Stimulated activated CD4-positive, alpha-beta T cell treated with anti-CD3 and anti-CD28 coated beads, TNF-alpha, amount 100 ng/mL, for 1 hour (primary cell): ENCODE data around the gene LRRC74B.
"Not testable (repeated sequence)": the region's sequence is repeated elsewhere in the genome, so short reads cannot be mapped to it uniquely, and the experiment has no call there.

Experiments
- DNase-seq, 3 donors: peaks; one replicate each; pipeline ENCODE4 v3.0.0-alpha.2; 2020; ENCODE audit warnings: low read depth in 3 of 3, low spot score in 1 of 3

Gene LRRC74B

DNA sequence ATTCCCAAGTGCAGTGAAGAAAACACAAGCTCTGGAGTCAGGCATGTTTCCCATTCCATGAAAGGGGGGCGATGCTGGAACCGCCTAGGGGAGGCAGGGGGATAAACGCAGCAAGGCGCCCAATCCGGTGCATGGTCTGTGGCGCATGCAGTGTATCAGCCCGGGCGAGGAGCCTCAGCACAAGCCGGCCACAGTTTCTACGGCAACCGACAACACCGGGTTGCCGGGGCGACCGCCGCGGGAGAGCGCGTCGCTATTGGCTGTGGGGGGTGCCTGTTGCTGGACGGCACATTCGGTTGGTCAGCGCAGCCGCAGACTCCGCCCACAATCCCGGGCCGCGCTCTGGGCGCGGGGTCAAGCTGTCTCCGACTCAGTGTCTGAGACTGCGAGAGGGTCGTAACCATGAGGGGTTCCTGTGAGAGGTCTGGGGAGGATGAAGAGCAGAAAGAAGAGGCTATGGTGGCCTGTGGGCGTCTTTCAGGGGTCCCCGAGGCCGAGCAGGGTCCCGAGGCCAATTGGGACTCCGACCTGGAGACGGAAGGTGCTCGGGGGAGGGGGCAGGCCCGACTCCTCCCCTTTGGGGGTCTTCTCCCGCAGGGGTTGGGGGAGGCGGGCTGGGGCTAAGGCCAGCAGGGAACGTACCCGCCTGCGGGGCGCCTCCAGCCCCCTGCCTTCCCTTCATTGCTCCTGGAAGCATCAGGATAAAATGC is at the start of gene LRRC74B:
TSS of gene LRRC74B (plus strand) at position 362 of the 710 bp plus-strand sequence. CDS start at position 403, 41 bp downstream.
- peak; percentile 13 to 35 (median 27) for DNase-seq

GRCh38 chr22:20996031-20996410 is 49.7 kb upstream of the LRRC74B start:
- no peak for DNase-seq

DNA sequence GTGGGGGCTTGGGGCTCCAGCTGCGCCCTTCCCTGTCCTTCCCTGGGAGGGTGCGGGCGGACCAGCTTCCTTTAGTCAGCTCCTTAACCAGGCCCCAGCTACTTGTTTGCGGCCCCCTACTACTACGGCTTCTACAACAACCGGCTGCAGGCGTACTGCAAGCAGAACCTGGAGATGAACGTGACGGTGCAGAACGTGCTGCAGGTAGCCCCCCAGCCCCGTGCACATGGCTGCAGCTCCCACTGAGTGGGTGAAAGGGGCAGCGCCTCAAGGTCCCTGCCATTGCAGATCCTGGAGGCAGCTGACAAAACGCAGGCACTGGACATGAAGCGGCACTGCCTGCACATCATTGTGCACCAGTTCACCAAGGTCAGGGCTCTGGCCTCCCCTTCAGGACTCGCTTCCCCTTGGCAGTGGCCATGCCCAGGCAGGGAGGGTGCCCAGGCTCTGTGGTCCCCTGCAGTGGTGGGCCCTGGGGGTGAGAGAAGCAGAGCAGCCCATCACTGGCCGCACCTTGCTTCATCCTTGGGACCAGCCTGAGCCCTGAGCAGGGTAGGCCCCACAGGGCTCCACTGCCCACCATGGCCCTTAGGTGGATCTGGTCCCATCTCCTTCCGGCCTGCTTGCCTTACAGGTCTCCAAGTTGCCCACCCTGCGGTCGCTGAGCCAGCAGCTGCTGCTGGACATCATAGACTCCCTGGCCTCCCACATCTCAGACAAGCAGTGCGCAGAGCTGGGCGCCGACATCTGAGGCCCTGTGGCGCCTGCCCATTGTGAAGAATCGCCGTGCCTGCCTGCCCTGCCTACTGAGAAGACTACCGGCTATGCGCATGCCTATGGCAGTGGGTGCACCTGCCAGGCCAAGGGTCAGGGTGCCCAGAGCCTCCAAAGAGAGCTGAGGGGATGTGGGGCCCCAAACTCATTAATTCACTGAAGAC is 48.9 kb upstream of the LRRC74B start:
- DNase-seq: no peak

DNA sequence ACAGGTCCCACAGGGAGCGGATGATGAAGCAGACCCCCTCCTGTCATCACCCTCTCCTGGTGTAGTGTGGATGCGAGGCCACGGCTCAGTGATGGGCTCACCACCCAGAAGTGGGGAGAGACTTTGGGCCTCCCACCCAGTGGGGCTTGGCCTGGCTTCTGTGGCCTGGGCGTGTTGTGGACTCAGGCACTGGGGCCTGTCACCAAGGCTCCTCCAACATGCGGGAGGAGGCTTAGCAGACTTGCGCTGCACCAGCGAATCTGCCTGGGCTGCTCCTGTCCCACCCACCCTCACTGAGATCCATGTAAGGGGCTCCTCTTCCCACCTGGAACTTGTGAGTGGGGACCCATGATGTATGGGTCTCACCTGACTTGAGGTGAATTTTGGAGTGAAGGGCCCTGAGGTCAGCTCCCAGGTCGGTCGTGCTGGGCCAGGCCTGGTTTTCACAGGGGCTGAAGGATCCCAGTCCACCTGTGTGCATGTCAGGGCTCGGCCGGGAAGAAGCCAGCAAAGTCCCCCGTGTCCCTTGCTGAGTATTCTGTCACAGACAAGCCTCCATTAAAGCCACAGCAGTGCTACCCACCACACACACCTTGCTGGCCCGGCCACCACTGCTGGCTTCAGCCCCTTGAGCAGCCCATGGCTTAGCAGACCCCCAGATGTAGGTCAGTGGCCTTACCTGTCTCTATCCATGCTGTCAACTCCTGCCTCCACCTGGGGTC is 48.0 kb upstream of the LRRC74B start:
- no peak for DNase-seq

GRCh38 chr22:20998411-20999336 is 47.1 kb upstream of the LRRC74B start:
- no peak for DNase-seq

DNA sequence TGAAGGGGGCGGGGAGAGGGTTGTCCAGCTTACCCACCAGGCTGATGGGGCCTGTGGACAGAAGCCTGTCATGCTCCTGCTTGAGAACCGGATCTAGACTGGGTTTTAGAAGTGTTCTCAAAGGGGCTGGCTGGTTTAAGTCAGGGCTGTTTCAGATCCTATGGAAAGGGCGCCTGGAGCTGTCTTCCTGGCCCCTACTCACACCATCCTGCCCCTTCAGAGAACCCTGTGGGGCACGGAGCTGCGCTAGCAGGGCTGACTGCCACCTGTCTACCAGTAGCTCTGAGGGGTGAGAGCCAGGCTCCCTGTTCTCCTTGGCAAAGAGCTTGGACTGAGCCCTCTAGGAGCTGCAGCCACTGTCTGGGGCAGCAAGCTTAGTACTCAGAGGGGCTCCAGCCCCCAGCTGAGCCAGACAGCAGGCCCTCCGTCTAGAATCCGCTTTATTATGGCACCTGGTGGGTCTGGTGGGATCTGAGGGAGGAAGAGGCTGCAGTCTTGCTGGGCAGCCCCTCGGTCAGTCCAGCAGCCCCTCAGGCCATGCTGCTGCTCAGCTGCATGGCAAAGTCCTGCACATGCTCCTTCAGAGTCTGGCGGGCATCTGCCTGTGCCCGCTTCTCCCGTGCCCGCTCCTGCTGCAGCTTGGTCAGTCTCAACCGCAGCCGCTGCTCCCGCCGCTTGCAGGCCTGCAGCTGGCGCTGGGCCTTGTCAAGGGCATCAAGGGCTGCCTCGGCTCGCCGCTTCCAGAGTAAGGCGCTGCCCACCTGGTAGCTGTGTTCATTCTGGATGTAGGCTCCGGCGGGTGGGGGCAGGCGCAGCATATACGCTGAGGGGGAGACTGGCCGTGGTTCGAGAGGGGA is 46.2 kb upstream of the LRRC74B start:
- DNase-seq: no peak

DNA sequence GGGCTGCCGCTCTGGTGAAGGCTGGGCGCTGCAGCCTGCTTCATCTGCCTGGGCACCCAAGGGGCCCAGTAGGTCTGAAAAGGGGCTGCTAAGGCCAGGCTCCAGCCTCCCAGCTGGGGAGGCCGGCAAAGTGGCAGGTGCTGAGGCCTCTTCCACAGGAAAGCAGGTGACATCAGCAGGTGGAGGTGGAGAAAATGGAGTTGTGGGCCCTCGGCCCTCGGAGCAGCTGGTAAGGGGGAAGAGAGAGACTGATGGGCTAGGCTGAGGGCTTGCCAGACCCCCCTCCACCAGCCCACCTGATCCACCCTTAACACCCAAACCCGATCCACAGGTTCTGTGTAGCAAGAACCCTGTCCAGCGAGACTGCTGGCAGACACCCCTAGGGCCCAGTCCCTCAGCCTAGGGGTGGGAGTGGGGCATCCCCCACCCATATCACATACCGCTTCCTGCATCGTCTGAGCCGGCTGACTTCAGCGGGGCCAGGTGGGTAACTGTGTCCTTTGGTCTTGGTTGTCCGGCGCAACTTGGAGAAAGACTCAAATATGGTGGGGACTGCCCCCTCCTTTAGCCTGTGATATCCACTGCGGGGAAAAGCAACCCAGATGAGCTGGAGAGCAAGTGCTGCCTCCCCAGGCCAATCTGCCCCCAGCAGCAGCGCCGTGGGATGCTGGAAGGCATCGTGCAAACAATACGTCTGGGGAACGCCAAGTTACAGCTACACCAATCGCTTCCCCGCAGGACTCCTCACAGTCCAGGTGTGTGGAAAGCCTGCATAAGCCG is 45.3 kb upstream of the LRRC74B start:
- DNase-seq: no peak

- DNase-seq: no peak
Measured at GRCh38 chr22:21000987-21001600, 44.7 kb upstream of the LRRC74B start.

DNA sequence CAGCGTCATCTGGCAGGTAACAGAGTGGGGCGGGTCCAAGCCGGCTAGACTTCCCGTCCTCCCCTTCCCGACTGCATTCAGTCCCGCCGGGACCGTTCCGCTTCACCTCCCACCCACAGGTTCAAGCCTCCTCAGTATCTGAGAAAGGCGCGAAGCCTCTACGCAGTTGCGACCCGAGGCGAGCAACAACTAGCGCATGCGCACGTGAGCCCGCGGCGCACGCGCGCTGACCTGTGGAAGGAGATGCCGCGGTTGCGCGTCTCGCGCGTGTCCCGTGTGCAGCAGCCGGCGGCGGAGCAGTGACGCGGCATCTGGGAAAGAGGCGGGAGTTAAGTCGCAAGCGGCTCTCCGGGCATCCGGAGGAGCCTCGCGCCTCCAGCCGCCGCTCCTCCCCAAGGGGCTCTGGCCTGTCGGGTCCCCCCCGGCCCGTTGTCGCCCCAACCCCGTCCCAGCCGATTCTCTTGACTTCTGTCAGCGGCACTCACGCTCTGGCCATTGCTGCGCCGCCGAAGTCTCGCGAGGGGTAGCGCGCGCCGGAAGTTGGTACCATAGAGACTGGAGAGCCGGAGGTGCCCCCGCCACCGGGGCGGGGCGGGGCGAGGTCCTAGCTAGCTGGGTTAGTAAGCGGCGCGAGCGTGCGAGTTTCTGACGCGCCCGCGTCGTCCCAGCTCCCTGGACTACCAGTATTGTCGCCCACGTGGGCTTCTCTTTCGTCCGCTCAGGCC is 44.0 kb upstream of the LRRC74B start, which contains the start of gene THAP7:
TSS of gene THAP7 (minus strand) at position 518 of the 725 bp plus-strand sequence. CDS start at position 311, 207 bp downstream.
- DNase-seq: peak; percentile 90 to 91 (median 91)

DNA sequence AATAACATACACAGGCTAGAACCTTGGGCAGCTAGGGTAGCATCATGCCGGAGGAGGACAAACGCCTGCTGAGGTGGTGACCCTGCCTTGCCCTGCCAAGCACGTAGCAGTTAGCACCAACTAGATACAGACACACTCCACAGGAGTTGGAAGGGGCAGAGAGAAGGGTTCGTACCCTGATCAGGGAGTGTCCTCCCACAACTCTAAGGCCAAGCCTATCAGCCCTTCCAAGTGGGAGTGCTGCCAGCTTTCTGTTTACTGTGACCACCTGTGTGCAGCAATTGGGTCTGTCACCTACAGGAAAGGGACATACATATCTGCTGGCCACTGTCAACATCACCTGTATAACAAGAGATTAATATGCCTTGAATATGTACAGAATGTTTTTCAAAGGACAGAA is 42.0 kb upstream of the LRRC74B start:
- DNase-seq: no peak

GRCh38 chr22:21009208-21009607 is 36.5 kb upstream of the LRRC74B start:
- not testable (repeated sequence) for DNase-seq

DNA sequence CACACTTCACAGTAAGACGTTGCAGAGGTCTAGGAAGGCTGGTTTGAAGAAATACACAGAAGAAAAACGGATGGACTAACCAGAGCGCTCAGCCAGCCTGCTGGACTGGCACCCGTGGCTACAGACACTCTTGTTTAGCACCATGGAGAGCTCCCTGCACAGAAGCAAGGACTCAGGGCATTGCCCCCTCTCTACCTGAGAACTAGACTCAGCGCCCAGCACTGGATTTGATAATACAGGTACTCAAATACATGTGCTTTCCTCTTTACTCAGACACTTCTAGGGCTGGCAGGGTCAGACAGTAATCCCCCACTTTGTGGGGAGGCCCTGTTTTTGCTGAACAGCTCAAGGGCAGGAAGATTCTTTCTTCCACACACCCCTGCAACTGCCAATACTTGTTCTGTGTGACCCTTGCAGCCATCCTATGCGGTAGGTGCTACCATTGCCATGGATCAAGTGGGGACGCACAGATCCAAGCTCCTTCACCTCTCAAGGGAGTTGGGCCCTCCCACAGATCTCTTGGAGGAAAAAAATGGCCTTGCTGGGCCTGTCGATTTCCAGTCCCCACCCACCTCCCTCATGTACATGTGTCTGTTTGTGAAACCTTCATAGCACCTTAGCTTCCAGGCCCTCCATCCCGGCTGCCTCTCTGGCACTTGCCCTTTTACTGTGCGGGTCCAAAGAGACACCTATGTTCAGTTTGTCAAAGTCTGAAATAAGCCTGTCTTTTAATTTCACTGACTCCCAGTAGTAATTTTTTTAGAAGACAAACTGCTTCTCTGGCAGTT is 35.9 kb upstream of the LRRC74B start:
- no peak for DNase-seq

- DNase-seq: no peak
Measured at GRCh38 chr22:21010426-21011113, 35.2 kb upstream of the LRRC74B start.

- DNase-seq: no peak
Measured at GRCh38 chr22:21012446-21013407, 33.0 kb upstream of the LRRC74B start.

DNA sequence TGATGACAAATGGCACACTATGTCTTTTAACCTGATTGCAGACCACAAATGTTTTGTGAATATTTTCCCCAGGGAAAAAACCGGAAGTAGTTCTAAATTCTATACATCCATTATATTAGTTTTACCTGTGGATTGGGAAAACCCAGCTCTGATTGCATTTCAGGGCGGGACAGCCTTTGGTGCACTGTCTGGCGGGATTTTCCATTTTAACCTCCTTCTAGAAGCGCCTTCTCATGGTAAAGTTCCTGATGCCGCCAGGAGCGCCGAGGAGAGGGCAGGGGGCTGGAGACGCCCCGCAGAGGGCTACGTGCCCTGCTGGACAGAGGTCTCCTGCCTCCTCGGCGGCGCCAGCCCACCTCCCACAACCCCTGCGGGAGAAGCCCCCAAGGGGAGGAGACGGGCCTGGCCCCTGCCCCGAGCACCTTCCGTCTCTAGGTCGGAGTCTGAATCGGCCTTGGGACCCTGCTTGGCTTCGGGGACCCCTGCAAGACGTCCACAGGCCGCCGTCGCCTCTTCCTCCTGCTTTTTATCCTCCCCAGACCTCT is 32.0 kb upstream of the LRRC74B start:
- no peak for DNase-seq
